ENCODE measurements around the gene OR6B1.

- no peak for TF ChIP-seq CTCF (IDR thresholded peaks at IDR 0.05)
- no peak for TF ChIP-seq POLR2A (IDR thresholded peaks at IDR 0.05)
- no peak for TF ChIP-seq POLR2AphosphoS5 (IDR thresholded peaks at IDR 0.05)
- TF ChIP-seq EP300 (IDR thresholded peaks at IDR 0.05; ENCODE audit: low read depth) = no peak
Observed at GRCh38 chr7:144023171-144023827, 23.2 kb downstream of the OR6B1 start.
